Neural progenitor cell (in vitro differentiated cells): ENCODE measurements around the gene GAR1.

Source experiments
- CTCF ChIP-seq: fragments of 200-600 bp; sonication (generic); IDR thresholded peaks from 2 replicates; pipeline ENCODE4 v1.5.1; 2017; ENCODE audit warnings: antibody characterized with exemption, mild to moderate bottlenecking
- EZH2phosphoT487 ChIP-seq: fragments of 200-600 bp; sonication (generic); IDR thresholded peaks from 2 replicates; pipeline ENCODE4 v1.6.1; 2017; ENCODE audit warnings: antibody characterized with exemption

- TF ChIP-seq EZH2phosphoT487 (no peak), CTCF (no peak)
Measured at GRCh38 chr4:109786846-109787245, 28.7 kb upstream of the GAR1 start.
